Stimulated activated CD4-positive, alpha-beta T cell treated with anti-CD3 and anti-CD28 coated beads, Interleukin-4, amount 100 ng/mL, for 24 hours (primary cell): ENCODE measurements around the gene ZCCHC12.
"Not testable (repeated sequence)": the region's sequence is repeated elsewhere in the genome, so short reads cannot be mapped to it uniquely, and the experiment has no call there.

Experiments used
- DNase-seq: peaks from one replicate; pipeline ENCODE4 v3.0.0-alpha.2; 2020

ZCCHC12 gene

GRCh38 chrX:118823263-118824172 is at the start of gene ZCCHC12:
Gene ZCCHC12, plus strand, starts transcription at chrX:118823824. Its CDS starts 1,421 bp downstream, at chrX:118825245.
- DNase-seq, result peak; percentile 5

DNA sequence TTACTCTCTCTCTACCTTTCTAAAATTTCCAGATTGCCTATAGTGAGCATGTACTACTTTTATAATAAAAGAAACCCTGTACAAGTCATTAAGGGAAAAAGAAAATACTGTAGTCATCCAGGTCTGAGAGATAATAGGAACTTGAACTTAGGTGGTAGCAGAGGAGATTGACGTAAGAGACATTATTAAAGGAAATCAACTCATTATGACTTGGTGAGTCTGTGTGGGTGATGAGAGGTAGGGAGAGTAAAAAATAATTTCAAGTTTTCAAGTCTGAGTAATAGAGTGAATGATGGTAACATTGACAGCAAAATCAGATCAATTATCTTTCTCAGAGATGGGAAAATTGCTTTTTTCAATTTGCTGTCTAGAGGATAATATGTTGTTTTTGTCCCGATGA is 44.0 kb upstream of the ZCCHC12 start:
- DNase-seq, result no peak

GRCh38 chrX:118780509-118780908 is 43.1 kb upstream of the ZCCHC12 start:
- no peak for DNase-seq

GRCh38 chrX:118780911-118781310 is 42.7 kb upstream of the ZCCHC12 start:
- no peak for DNase-seq

DNA sequence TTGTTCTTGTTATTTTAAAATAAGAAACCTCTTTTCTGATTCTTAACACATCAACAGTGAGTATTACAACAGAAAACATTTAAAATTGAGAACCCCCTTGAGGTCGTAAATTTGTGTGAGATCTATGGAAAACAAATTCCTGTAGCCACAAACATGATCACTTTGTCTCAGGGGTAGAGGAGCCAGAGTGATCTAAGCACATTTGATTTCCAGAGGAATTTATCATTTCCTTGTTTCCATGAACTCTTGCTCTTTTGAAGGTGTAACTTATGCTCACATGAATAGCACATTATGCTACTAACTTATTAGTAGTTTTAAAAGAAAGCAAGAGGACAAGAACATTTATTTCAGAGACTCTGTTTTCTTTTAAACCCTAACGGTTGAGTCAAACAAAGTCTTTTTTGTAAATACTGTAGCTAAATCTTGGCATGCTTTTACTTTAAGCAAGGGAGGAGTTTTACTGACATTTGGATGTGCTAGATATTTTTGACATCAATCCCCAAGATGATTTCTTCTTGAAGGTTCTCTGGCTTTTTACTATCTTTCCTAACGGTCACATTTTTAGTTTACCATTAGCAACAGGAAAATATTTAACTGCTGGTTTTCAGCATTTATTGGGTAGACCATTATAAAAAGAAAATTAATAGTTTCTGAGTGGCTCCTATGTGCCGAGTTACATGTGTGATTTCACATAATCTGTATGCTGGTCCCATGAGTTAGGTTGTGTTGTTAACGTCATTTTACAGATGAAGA is 27.9 kb upstream of the ZCCHC12 start:
- DNase-seq, result no peak

DNA sequence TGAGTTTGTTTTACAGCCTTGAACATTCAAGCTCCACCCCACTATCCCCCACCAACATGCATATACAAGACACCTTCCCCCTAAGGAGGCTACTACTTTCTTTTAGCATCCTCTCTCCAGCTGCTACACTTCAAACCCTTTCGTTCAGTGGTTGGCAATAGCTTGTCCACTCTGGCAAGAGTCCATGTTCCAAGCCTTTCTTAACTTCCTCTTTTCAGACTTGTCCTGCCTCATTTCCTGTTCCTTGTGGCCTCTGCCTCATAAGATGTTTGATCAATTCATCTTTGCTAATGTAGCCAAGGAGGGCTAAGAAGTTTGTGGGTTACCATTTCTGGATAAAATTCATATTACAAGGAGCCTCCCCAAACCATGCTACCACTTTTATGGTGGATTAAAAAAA is 20.8 kb upstream of the ZCCHC12 start:
- DNase-seq, result no peak

DNA sequence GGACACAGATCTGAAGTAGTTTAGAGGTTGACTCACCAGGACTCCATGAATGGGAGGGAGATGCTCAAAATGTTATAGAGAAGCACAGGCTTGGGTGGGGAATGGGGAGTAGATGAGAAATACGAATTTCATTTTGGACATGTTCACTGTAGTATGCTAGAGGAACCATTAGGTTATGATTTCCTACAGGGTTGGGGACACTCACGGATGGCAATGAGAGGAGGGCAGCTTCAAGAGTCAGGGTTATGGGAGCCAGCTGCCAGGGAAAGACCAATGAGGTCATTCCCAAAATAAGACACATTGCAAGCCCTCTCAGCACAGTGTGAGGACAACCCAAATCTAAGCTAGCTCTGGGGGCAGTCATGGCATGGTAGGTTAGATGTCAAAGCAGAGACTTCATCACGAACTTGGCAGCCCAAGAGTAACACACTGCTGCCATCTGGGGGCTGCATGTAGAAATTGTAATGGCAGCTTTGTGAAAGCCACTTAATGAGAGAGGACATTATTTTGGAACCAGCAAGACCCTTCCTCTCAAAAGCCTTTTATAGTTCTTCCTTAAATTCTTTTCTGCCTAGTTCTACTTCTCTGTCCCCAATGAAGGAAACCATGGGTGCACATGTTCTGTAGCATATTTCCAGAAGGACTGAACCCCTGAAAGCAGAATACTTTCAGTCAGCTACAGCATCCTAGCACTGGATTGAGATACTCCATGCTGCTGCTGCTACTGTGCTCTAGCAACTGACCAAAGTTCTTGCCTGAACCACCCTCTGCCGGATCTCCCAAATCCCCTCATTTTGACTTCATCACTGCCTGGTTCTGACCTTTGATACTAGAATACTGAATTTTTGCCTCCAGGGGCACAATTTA is 16.2 kb upstream of the ZCCHC12 start:
- peak; percentile 31 for DNase-seq

DNA sequence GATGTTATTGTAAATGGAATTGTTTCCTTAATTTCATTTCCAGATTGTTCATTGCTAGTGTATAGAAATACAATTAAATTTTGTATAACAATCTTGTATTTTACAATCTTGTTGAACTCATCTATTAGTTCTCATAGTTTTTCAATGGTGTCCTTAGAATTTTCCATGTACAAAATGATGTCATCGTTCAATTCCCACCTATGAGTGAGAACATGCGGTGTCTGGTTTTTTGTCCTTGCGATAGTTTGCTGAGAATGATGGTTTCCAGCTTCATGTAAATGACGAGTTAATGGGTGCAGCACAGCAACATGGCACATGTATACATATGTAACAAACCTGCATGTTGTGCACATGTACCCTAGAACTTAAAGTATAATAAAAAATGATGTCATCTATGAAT is 6.4 kb upstream of the ZCCHC12 start:
- not testable (repeated sequence) for DNase-seq

- DNase-seq, result no peak
These were observed 628 bp downstream of the ZCCHC12 start for GRCh38 chrX:118824173-118824730.

GRCh38 chrX:118825227-118825626 is 1.6 kb downstream of the ZCCHC12 start:
- DNase-seq, result no peak

DNA sequence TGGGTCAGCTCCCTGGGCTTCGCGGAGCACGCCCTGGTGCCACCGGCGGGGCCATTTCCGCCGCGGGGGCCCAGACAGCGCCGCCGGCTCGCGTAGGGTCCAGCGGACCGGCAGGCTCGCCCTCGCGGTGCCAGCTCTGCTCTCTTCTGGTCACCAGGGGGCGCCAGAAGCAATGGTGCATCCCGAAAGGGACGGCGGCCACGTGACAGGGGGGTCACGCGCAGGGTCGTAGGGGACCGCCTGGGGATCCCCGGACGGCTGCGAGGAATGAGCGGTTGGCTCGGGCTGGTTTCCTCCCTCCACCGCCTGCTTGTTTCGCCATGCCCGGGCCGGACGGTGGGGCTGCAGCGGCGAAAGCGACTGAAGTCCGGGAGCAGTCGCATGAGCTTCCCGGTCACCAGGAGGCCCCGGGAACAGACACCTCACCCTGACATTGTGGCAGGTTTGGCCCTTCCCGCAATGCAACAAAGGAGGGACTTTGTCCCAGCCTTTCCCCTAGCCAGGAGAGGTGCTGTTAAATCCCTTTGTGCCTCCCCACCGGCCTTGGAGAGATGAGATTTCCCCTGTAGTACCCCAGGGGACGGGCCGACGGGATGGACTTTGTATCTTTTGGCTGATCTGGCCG is 15.8 kb downstream of the ZCCHC12 start:
- DNase-seq, result peak; percentile 70

DNA sequence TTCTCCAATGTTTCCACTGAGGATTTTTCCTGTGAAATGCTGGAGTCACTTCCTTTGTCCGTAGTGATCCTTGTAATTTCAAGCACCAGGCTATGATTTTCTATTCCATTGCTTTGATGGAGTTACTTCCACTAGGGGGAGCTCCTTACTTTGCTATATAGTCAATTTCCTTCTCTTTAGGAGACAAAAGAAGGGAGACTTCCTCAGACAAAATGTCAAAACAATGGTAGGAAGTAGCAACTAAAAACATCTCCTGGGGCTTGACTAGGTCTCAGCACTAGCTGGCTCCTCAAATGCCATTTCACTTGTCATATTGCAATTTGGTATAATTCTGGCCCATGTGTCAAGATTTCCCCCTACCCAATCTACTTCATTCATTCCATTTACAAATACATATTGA is 24.1 kb downstream of the ZCCHC12 start:
- DNase-seq, result no peak

- no peak for DNase-seq
These were observed 30.0 kb downstream of the ZCCHC12 start for GRCh38 chrX:118853596-118853995.

DNA sequence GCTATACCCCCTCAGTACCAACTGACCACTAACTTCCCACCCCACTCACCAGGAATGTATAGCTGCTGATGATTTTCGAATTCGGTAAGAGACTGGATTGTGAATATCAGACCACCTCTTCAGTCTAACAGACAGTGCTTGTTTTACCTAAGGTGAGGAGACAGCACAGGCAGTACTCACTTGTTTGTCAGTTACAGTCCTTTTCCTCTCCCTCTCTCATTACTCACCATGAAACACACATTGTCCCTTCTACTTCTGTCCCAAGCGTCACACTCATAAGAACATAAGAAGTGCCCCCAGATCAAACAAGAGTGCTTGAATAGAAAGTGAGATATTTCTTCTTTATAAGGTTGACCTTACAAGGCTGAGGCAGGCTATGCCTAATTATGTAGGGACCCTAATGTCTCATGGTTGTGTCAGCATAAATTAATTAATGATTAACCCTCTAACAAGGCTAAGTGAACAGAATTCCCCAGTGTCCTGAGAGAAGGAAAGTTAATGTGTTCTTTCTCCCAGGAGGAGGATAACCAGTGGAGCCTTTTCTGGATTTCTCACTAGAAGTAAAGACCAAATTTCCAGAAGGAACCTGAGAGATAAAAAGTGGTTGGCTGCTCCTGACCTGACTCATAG is 32.2 kb downstream of the ZCCHC12 start:
- DNase-seq, result no peak

DNA sequence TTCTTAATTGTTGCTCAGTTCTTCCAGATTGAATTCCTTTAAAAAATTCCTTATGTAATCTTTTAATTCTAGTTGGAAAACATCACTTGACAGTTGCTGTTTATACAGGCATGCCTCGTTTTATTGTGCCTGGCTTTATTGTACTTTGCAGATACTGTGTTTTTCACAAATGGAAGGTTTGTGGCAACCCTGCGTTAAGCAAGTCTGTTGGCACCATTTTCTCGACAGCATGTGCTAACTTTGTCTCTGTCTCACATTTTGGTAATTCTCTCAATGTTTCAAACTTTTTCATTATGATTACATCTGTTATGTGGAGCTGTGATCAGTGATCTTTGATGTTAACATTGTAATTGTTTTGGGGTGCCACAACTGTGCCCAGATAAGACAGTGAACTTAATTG is 33.4 kb downstream of the ZCCHC12 start:
- DNase-seq, result no peak

- DNase-seq, result no peak
These were observed 37.7 kb downstream of the ZCCHC12 start for GRCh38 chrX:118861338-118861737.

DNA sequence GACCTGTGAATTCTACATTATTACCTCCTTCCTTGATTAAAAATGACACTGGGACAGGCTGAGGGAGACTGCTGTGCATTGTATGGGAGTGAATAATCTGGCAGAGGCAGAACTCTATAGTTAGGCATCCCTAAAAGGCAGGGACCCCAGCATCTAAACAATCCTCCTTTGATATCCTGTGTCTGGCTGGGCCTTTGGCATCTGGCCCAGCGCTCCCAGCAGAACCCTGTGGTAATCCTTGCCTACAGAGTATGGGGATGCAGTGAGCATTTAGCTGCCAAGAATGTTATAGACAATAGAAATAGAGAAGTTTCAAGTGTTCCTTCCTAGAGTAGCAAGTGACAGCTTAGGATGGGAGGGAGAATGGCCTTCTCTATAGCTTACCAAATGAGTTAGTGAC is 38.5 kb downstream of the ZCCHC12 start:
- DNase-seq, result no peak

- no peak for DNase-seq
These were observed 39.4 kb downstream of the ZCCHC12 start for GRCh38 chrX:118862979-118863378.

- DNase-seq, result no peak
These were observed 40.5 kb downstream of the ZCCHC12 start for GRCh38 chrX:118864063-118864635.

- DNase-seq, result no peak
These were observed 41.6 kb downstream of the ZCCHC12 start for GRCh38 chrX:118865231-118865630.

DNA sequence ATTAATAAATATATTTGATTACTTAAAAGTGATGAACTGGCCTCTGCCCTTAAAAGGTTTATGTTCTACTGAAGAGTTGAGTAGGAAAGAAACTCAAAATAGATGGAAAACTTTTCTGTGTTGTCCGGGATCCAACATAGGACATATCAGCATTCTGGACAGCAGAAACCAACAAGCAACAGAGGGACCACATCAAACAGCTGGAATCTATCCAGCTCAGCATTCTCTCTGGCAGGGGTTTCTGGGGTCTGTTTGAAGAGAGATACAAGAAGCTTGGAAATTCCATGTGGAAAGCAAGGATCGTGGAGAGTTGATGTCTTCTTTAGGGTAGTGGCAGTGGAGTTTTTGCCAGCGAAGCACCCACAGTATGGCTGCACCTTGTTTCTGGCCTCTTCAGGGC is 43.6 kb downstream of the ZCCHC12 start:
- DNase-seq, result no peak
